Stimulated activated CD4-positive, alpha-beta T cell treated with anti-CD3 and anti-CD28 coated beads, TNF-alpha, amount 100 ng/mL, for 48 hours (primary cell): ENCODE results near the gene WDR33.

Experiments
- DNase-seq, 3 donors: peaks; one replicate each; pipeline ENCODE4 v3.0.0-alpha.2; 2020; ENCODE audit warnings: low read depth in 3 of 3

WDR33 gene

GRCh38 chr2:127672341-127673224, 138.4 kb downstream of the WDR33 start:
- DNase-seq, result no peak

GRCh38 chr2:127671557-127672302, 139.2 kb downstream of the WDR33 start:
- DNase-seq, result no peak

- no peak for DNase-seq
Measured at GRCh38 chr2:127670957-127671290, 140.0 kb downstream of the WDR33 start.

- DNase-seq, result no peak
Measured at GRCh38 chr2:127670055-127670956, 140.7 kb downstream of the WDR33 start.

- no peak for DNase-seq
Measured at GRCh38 chr2:127669056-127669455, 141.9 kb downstream of the WDR33 start.

- DNase-seq, result no peak
Measured at GRCh38 chr2:127665267-127665893, 145.6 kb downstream of the WDR33 start.

GRCh38 chr2:127664895-127665225, 146.1 kb downstream of the WDR33 start:
- DNase-seq, result no peak

- no peak for DNase-seq
Measured at GRCh38 chr2:127664065-127664894, 146.7 kb downstream of the WDR33 start.

- DNase-seq, result no peak
Measured at GRCh38 chr2:127663566-127664064, 147.4 kb downstream of the WDR33 start.

- DNase-seq, result no peak
Measured at GRCh38 chr2:127662937-127663565, 147.9 kb downstream of the WDR33 start.

- no peak for DNase-seq
Measured at GRCh38 chr2:127661949-127662510, 148.9 kb downstream of the WDR33 start.

GRCh38 chr2:127661072-127661649, 149.8 kb downstream of the WDR33 start:
- DNase-seq, result no peak

- no peak for DNase-seq
Measured at GRCh38 chr2:127660291-127660578, 150.7 kb downstream of the WDR33 start.

GRCh38 chr2:127659408-127660290, 151.3 kb downstream of the WDR33 start:
- DNase-seq, result no peak

GRCh38 chr2:127658641-127659407, 152.1 kb downstream of the WDR33 start:
- DNase-seq, result no peak

- DNase-seq, result no peak
Measured at GRCh38 chr2:127658146-127658545, 152.8 kb downstream of the WDR33 start.

- DNase-seq, result no peak
Measured at GRCh38 chr2:127657232-127657595, 153.8 kb downstream of the WDR33 start.
